OCI-LY1 (cell line): Measurements from ENCODE around the gene PON1.

Experiments used
- H2AFZ ChIP-seq: fragments of 200-600 bp; sonication (generic), shearing (Covaris generic); 2 replicates; pipeline ENCODE4 v1.6.0; 2014; ENCODE audit warnings: antibody characterized with exemption, mild to moderate bottlenecking, low read length
- H3F3A ChIP-seq: fragments of 200-600 bp; sonication (generic), shearing (Covaris generic); 2 replicates; pipeline ENCODE4 v1.6.0; 2014; ENCODE audit warnings: mild to moderate bottlenecking, antibody characterized with exemption, low read length, moderate library complexity; ENCODE audit not compliant: insufficient read depth
- H3K27ac ChIP-seq: fragments of 200-600 bp; sonication (generic); 2 replicates; pipeline ENCODE4 v1.5.1; 2014; ENCODE audit warnings: low read length, mixed run types, mild to moderate bottlenecking, low read depth; ENCODE audit not compliant: poor library complexity, severe bottlenecking
- H3K27me3 ChIP-seq: fragments of 200-600 bp; sonication (generic); 2 replicates; pipeline ENCODE4 v1.6.0; 2014; ENCODE audit warnings: antibody characterized with exemption, mild to moderate bottlenecking, low read length, moderate library complexity; ENCODE audit not compliant: insufficient read depth
- H3K36me3 ChIP-seq: fragments of 200-600 bp; sonication (generic); 2 replicates; pipeline ENCODE4 v1.6.1; 2014; ENCODE audit warnings: mild to moderate bottlenecking, antibody characterized with exemption, low read length, moderate library complexity, mixed read lengths; ENCODE audit not compliant: insufficient read depth
- H3K4me1 ChIP-seq: fragments of 200-600 bp; sonication (generic); 2 replicates; pipeline ENCODE4 v1.5.1; 2014; ENCODE audit warnings: mild to moderate bottlenecking, low read length, moderate library complexity; ENCODE audit not compliant: insufficient read depth, severe bottlenecking
- H3K4me2 ChIP-seq: fragments of 200-600 bp; sonication (generic), shearing (Covaris generic); 2 replicates; pipeline ENCODE4 v1.6.1; 2014; ENCODE audit warnings: low read length
- H3K4me3 ChIP-seq: fragments of 200-600 bp; sonication (generic); 2 replicates; pipeline ENCODE4 v1.5.1; 2014; ENCODE audit warnings: low read length, low read depth, mild to moderate bottlenecking, mixed read lengths; ENCODE audit not compliant: poor library complexity, severe bottlenecking
- H3K79me2 ChIP-seq: fragments of 200-600 bp; shearing (Covaris generic); 2 replicates; pipeline ENCODE4 v1.6.1; 2016; ENCODE audit warnings: mixed run types, low read length, mixed read lengths; ENCODE audit not compliant: insufficient read depth
- H3K9ac ChIP-seq: fragments of 200-600 bp; sonication (generic), shearing (Covaris generic); 2 replicates; pipeline ENCODE4 v1.6.1; 2014; ENCODE audit warnings: mild to moderate bottlenecking, low read length, mixed read lengths
- H3K9me2 ChIP-seq: fragments of 200-600 bp; sonication (generic), shearing (Covaris generic); 2 replicates; pipeline ENCODE4 v1.6.1; 2014; ENCODE audit warnings: low read depth, mild to moderate bottlenecking, low read length, mixed read lengths
- H3K9me3 ChIP-seq: fragments of 200-600 bp; shearing (Covaris generic); 2 replicates; pipeline ENCODE4 v1.6.1; 2014; ENCODE audit warnings: low read length, mixed read lengths
- H4K20me1 ChIP-seq: fragments of 200-600 bp; sonication (generic), shearing (Covaris generic); 2 replicates; pipeline ENCODE4 v1.6.0; 2016; ENCODE audit warnings: mild to moderate bottlenecking, low read length; ENCODE audit not compliant: insufficient read depth
- EZH2 ChIP-seq: fragments of 200-600 bp; sonication (generic), shearing (Covaris generic); IDR thresholded peaks from 2 replicates; pipeline ENCODE4 v1.8.0; 2017; ENCODE audit warnings: borderline replicate concordance, mixed run types, mild to moderate bottlenecking, antibody characterized with exemption, low read length, moderate library complexity, mixed read lengths
- TF ChIP-seq, protein P1 (sequence below): fragments of 200-600 bp; sonication (generic), shearing (Covaris generic); IDR thresholded peaks from 2 replicates; pipeline ENCODE4 v1.5.1; 2017; ENCODE audit warnings: mild to moderate bottlenecking, antibody characterized with exemption, low read length, moderate library complexity, mixed read lengths

The PON1 gene

DNA sequence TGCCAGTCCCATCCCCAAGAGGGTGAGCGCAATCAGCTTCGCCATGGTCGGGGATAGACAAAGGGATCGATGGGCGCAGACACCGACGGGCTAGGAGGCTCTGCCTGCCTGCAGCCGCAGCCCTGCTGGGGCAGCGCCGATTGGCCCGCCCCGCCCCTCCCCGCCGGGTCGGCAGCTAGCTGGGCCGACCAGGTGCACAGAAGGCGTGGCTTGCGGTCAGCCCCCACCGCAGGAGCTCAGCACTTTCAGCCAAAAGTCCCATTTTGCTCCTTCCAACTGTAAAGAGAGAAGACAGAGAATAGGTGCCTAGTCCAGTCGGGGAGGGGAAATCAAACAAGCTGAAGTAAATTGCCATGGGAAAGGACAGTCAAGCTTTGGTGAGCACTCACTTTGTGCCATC is at the start of gene PON1:
PON1 (minus strand) TSS at position 102 of the 400 bp plus-strand sequence; CDS start at position 45, 57 bp downstream.
- no peak within 1 kb of the TSS for H3K27ac ChIP-seq
- no peaks in the 10 kb centered on the region for H3F3A ChIP-seq
- H3K27me3 ChIP-seq, result no peaks in the 10 kb centered on the region
- no peaks in the 10 kb centered on the region for H3K9me3 ChIP-seq
- H3K4me3 ChIP-seq, result no peak within 1 kb of the TSS
- no peaks in the 10 kb centered on the region for H3K9me2 ChIP-seq
- no peaks in the 10 kb centered on the region for H3K4me1 ChIP-seq
- TF ChIP-seq EZH2, result no peak
- TF ChIP-seq, protein P1, sequence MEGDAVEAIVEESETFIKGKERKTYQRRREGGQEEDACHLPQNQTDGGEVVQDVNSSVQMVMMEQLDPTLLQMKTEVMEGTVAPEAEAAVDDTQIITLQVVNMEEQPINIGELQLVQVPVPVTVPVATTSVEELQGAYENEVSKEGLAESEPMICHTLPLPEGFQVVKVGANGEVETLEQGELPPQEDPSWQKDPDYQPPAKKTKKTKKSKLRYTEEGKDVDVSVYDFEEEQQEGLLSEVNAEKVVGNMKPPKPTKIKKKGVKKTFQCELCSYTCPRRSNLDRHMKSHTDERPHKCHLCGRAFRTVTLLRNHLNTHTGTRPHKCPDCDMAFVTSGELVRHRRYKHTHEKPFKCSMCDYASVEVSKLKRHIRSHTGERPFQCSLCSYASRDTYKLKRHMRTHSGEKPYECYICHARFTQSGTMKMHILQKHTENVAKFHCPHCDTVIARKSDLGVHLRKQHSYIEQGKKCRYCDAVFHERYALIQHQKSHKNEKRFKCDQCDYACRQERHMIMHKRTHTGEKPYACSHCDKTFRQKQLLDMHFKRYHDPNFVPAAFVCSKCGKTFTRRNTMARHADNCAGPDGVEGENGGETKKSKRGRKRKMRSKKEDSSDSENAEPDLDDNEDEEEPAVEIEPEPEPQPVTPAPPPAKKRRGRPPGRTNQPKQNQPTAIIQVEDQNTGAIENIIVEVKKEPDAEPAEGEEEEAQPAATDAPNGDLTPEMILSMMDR, result no peak
- H3K9ac ChIP-seq, result no peak within 1 kb of the TSS
- H3K36me3 ChIP-seq, result no peaks in the 10 kb centered on the region
- no peaks in the 10 kb centered on the region for H3K79me2 ChIP-seq
- H3K4me2 ChIP-seq, result no peak within 1 kb of the TSS
- H4K20me1 ChIP-seq, result no peaks in the 10 kb centered on the region
- H2AFZ ChIP-seq, result no peak within 1 kb of the TSS

- H3F3A ChIP-seq, result no peaks in the 10 kb centered on the region
- H3K27me3 ChIP-seq, result no peaks in the 10 kb centered on the region; the same call in 1 of the 2 replicates
- no peak overlapping the region for H2AFZ ChIP-seq
- TF ChIP-seq, protein P1, result no peak
- TF ChIP-seq EZH2, result no peak
- no peak overlapping the region for H3K9ac ChIP-seq
- no peak overlapping the region for H3K27ac ChIP-seq
- H3K4me2 ChIP-seq, result no peak overlapping the region
- H3K9me2 ChIP-seq, result no peaks in the 10 kb centered on the region
- no peak overlapping the region for H3K4me3 ChIP-seq
- H3K9me3 ChIP-seq, result no peaks in the 10 kb centered on the region
- H4K20me1 ChIP-seq, result no peaks in the 10 kb centered on the region
- H3K36me3 ChIP-seq, result no peaks in the 10 kb centered on the region; the same call in 1 of the 2 replicates
- no peaks in the 10 kb centered on the region for H3K79me2 ChIP-seq
- H3K4me1 ChIP-seq, result peaks cover 9% of the 10 kb centered on the region
Observed at GRCh38 chr7:95373323-95373722, 49.0 kb upstream of the PON1 start.

DNA sequence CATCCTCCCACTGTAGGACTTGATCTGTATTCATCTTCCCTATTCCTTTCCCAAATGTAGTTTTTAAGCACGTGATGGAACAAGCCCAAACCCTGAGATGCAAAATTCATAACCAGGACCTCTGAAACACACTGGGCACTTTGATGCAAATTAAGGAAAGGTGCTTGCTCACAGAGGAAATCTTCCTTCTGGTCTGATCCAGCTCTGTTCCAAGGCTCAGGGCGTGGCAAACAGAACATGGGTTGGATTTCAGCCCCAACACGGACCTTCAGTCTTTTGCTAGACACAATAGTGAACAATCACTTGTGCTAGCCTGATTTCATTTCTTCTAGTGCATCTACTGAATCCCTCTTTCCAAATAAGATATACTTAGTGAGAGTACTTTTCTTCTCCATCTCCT is 43.9 kb upstream of the PON1 start:
- Histone ChIP-seq H3K9ac (no peak overlapping the region), H3K9me3 (no peaks in the 10 kb centered on the region), H3K79me2 (no peaks in the 10 kb centered on the region), H2AFZ (no peak overlapping the region), H3K4me2 (no peak overlapping the region), H3K9me2 (no peaks in the 10 kb centered on the region), H3K4me1 (no peaks in the 10 kb centered on the region), H3K27me3 (no peaks in the 10 kb centered on the region), H3K4me3 (no peak overlapping the region), H3K27ac (no peak overlapping the region), H4K20me1 (no peaks in the 10 kb centered on the region), H3K36me3 (no peaks in the 10 kb centered on the region), H3F3A (no peaks in the 10 kb centered on the region)
- no peak for TF ChIP-seq EZH2
- TF ChIP-seq, protein P1, result no peak
